WTC11 (cell line): ENCODE data around the gene FAM217B. TPM values are rescaled to one million over a fixed set of nuclear protein-coding genes. Genes with fewer than 3 reads are reported as not detected.

Source experiments
- ATAC-seq: fragments of 200-7000 bp; cut with Tn5 transposase; 2 replicates; pipeline ENCODE4 v1.10.0; 2021; ENCODE audit warnings: mild to moderate bottlenecking, moderate library complexity
- CTCF ChIA-PET: fragments of 300-600 bp; sonication (Branson Sonifier 250); formaldehyde crosslinking; loops from one replicate; lab custom pipeline; 2021; ENCODE audit warnings: antibody characterized with exemption; lab: Charles Lee
- POLR2A ChIA-PET: fragments of 350-600 bp; sonication (Branson Sonifier 250); formaldehyde crosslinking; loops from one replicate; lab custom pipeline; 2021; ENCODE audit warnings: antibody characterized with exemption; lab: Charles Lee
- DNase-seq: peaks from one replicate; pipeline ENCODE4 v3.0.0; 2021; ENCODE audit warnings: low spot score
- H3K27ac Mint-ChIP-seq: 2 replicates; pipeline ENCODE4 v1.8.0; 2021; ENCODE audit warnings: mixed read lengths
- H3K27me3 Mint-ChIP-seq: 2 replicates; pipeline ENCODE4 v1.8.0; 2021; ENCODE audit warnings: low read depth, mild to moderate bottlenecking, moderate library complexity, mixed read lengths
- H3K36me3 Mint-ChIP-seq: 2 replicates; pipeline ENCODE4 v1.8.0; 2021; ENCODE audit warnings: mixed read lengths
- H3K4me1 Mint-ChIP-seq: 2 replicates; pipeline ENCODE4 v1.8.0; 2022; ENCODE audit warnings: mixed read lengths
- H3K4me3 Mint-ChIP-seq: 2 replicates; pipeline ENCODE4 v1.8.0; 2021; ENCODE audit warnings: mild to moderate bottlenecking, moderate library complexity, mixed read lengths
- H3K9me3 Mint-ChIP-seq: 2 replicates; pipeline ENCODE4 v1.8.0; 2021; ENCODE audit warnings: mixed read lengths
- IRF2 ChIP-seq: sonication (generic); formaldehyde crosslinking; IDR thresholded peaks from 2 replicates; pipeline ENCODE4 v1.8.0; 2022; ENCODE audit warnings: low read depth, missing genetic modification reagents, borderline replicate concordance
- RELA ChIP-seq: sonication (generic); formaldehyde crosslinking; IDR thresholded peaks from 2 replicates; pipeline ENCODE4 v1.8.1; 2022; ENCODE audit warnings: missing genetic modification reagents, mild to moderate bottlenecking, borderline replicate concordance
- TEAD4 ChIP-seq: sonication (generic); formaldehyde crosslinking; IDR thresholded peaks from 2 replicates; pipeline ENCODE4 v1.8.0; 2022; ENCODE audit warnings: mild to moderate bottlenecking, missing genetic modification reagents
- ZNF396 ChIP-seq: fragments of 250-450 bp; sonication (Bioruptor Pico); IDR thresholded peaks from 2 replicates; pipeline ENCODE4 v1.8.0; 2021; ENCODE audit warnings: mild to moderate bottlenecking, moderate library complexity, borderline replicate concordance
- ZNF416 ChIP-seq: fragments of 250-450 bp; sonication (Bioruptor Pico); IDR thresholded peaks from 2 replicates; pipeline ENCODE4 v1.9.0; 2021; ENCODE audit warnings: mild to moderate bottlenecking, inconsistent platforms
- ZNF423 ChIP-seq: fragments of 250-450 bp; sonication (Bioruptor Pico); IDR thresholded peaks from 2 replicates; pipeline ENCODE4 v2.1.2; 2022; ENCODE audit warnings: mild to moderate bottlenecking, moderate library complexity
- total RNA-seq: library from RNA; stranded (reverse); gene quantifications from 3 replicates; pipeline ENCODE4 v1.2.3, GENCODE V29; 2021
- TF ChIP-seq, protein P1 (sequence below): fragments of 250-450 bp; sonication (Bioruptor Pico); conservative IDR thresholded peaks from 2 replicates; pipeline ENCODE4 v1.9.0; 2021; ENCODE audit warnings: mild to moderate bottlenecking
- TF ChIP-seq, protein P2 (sequence below): sonication (generic); formaldehyde crosslinking; IDR thresholded peaks from 2 replicates; pipeline ENCODE4 v1.8.0; 2022; ENCODE audit warnings: mild to moderate bottlenecking, missing genetic modification reagents
- TF ChIP-seq, protein P3 (sequence below): fragments of 250-450 bp; sonication (Bioruptor Pico); IDR thresholded peaks from 2 replicates; pipeline ENCODE4 v1.9.0; 2021; ENCODE audit warnings: mild to moderate bottlenecking
- TF ChIP-seq, protein P4 (sequence below): fragments of 200-600 bp; IDR thresholded peaks from 2 replicates; pipeline ENCODE4 v1.8.0; 2022; ENCODE audit warnings: antibody characterized with exemption
- TF ChIP-seq, protein P5 (sequence below): sonication (generic); formaldehyde crosslinking; IDR thresholded peaks from 2 replicates; pipeline ENCODE4 v1.8.0; 2022; ENCODE audit warnings: mild to moderate bottlenecking, missing genetic modification reagents

Gene FAM217B
- total RNA-seq, 1 experiment from 2014 or later: 14.8 TPM

DNA sequence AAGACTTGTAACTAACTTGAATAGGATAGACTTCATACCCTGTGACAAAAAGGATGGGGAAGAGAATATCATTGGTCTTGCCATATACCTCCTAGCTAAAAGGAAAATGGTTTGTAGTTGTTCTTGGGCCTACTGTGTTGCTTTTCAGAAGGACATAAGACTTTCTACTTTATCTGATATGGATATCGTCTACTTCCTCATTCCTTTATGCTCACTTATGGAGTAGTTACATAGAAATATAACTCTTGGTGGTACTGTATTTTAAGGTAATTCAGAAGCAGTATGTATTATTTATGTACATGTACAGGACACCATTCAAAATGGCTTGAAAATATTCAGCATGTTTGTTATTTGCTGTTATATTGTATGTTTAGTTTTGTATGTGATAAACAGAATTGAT, 8.0 kb downstream of the FAM217B start:
- ATAC-seq (no peak), DNase-seq (no peak)
- POLR2A ChIA-PET: no interaction called here
- TF ChIP-seq, protein P1, sequence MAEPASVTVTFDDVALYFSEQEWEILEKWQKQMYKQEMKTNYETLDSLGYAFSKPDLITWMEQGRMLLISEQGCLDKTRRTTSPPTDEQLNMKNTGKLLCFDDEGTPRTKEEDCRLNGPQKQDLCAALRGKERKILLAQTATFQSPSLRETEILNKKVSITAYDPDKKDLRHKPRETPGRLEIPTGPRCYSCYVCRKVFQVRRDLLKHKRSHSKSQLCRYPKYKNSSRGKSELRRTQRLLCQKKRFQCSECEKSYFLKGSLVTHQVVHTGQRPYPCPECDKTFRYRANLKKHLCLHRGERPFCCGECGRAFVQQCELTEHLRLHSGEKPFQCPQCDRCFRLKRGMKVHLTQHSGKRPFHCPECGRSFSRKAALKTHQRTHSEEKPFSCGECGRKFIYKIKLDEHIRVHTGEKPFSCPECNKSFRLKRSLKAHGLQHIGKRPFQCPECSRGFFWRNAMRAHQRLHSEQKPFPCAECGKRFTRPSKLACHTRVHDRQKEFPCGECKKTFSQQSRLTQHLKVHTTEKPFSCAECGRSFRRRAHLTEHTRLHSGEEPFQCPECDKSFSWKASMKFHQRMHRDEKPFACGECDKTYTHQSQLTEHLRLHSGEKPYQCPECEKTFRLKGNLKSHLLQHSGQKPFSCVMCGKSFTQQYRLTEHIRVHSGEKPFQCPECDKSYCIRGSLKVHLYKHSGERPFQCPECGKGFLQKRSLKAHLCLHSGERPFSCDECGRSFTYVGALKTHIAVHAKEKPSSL (CRISPR knock-in tag): no peak
- TF ChIP-seq, protein P2, sequence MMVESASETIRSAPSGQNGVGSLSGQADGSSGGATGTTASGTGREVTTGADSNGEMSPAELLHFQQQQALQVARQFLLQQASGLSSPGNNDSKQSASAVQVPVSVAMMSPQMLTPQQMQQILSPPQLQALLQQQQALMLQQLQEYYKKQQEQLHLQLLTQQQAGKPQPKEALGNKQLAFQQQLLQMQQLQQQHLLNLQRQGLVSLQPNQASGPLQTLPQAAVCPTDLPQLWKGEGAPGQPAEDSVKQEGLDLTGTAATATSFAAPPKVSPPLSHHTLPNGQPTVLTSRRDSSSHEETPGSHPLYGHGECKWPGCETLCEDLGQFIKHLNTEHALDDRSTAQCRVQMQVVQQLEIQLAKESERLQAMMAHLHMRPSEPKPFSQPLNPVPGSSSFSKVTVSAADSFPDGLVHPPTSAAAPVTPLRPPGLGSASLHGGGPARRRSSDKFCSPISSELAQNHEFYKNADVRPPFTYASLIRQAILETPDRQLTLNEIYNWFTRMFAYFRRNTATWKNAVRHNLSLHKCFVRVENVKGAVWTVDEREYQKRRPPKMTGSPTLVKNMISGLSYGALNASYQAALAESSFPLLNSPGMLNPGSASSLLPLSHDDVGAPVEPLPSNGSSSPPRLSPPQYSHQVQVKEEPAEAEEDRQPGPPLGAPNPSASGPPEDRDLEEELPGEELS (CRISPR knock-in tag): no peak
- TF ChIP-seq ZNF423 (CRISPR knock-in tag) (no peak), ZNF396 (CRISPR knock-in tag) (no peak), ZNF416 (CRISPR knock-in tag) (no peak), RELA (CRISPR knock-in tag) (no peak)
- TF ChIP-seq, protein P3, sequence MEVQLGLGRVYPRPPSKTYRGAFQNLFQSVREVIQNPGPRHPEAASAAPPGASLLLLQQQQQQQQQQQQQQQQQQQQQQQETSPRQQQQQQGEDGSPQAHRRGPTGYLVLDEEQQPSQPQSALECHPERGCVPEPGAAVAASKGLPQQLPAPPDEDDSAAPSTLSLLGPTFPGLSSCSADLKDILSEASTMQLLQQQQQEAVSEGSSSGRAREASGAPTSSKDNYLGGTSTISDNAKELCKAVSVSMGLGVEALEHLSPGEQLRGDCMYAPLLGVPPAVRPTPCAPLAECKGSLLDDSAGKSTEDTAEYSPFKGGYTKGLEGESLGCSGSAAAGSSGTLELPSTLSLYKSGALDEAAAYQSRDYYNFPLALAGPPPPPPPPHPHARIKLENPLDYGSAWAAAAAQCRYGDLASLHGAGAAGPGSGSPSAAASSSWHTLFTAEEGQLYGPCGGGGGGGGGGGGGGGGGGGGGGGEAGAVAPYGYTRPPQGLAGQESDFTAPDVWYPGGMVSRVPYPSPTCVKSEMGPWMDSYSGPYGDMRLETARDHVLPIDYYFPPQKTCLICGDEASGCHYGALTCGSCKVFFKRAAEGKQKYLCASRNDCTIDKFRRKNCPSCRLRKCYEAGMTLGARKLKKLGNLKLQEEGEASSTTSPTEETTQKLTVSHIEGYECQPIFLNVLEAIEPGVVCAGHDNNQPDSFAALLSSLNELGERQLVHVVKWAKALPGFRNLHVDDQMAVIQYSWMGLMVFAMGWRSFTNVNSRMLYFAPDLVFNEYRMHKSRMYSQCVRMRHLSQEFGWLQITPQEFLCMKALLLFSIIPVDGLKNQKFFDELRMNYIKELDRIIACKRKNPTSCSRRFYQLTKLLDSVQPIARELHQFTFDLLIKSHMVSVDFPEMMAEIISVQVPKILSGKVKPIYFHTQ (CRISPR knock-in tag): no peak
- H3K4me1 Mint-ChIP-seq: peaks cover 9% of the 10 kb centered on the region
- peaks cover 8% of the 10 kb centered on the region for H3K36me3 Mint-ChIP-seq
- CTCF ChIA-PET: interaction anchor here (0.8 to 2.3 kb wide), 3 partner anchors 11 to 102 kb away, joined by 3 to 8 read pairs (median 4); no protein-coding TSS in a partner anchor
- H3K27ac Mint-ChIP-seq: no peak overlapping the region
- H3K4me3 Mint-ChIP-seq: no peak overlapping the region
- H3K27me3 Mint-ChIP-seq: no peaks in the 10 kb centered on the region
- H3K9me3 Mint-ChIP-seq: no peaks in the 10 kb centered on the region

DNA sequence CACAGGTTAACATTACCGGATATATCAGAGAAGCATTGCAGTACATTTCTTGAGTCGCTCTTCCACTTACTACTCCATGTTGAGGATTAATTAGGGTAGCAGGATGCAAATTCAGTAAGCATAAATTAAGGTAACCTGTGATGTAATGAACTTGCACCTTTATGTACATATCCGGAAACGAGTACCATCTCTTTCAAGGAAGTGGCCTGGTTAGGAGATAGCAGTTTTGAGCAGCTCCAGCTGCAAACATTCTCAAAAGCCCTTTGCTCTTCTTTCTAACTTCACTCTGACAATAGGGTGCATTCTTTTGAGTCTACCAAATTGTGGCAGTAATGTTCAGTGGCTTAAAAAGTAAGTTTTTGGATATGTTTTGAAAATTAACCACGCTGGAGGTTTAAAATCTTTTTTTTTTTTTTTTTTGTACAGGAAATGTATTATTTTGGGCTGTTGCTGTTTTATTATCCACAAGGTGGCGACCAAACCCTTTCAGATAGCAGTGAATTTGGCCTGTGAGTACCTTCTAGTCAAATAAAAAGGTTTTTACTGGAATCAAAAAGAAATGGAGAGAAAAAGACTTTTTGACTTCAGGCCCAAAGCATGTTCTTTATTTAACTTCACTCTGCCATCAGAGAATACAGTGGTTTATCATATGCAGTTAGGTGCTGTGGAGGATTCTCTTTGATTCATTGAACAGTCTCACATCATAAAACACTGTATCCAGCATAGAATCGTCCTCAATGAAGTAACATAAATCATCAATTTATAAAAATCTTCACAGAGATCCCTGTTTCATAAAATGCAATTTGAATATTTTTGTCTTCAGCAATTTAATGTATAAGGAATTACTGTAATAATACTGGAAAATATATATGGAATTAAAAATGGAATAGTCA, 8.9 kb downstream of the FAM217B start:
- H3K27ac Mint-ChIP-seq: no peak overlapping the region
- ATAC-seq (no peak), DNase-seq (no peak)
- H3K4me1 Mint-ChIP-seq: peaks cover 9% of the 10 kb centered on the region
- H3K27me3 Mint-ChIP-seq: no peaks in the 10 kb centered on the region
- no peaks in the 10 kb centered on the region for H3K9me3 Mint-ChIP-seq
- H3K36me3 Mint-ChIP-seq: peaks cover 8% of the 10 kb centered on the region
- CTCF ChIA-PET: interaction anchor here (0.7 to 2.3 kb wide), 4 partner anchors 10 to 135 kb away, joined by 3 to 10 read pairs (median 6); no protein-coding TSS in a partner anchor
- H3K4me3 Mint-ChIP-seq: no peak overlapping the region
- TF ChIP-seq, protein P4, sequence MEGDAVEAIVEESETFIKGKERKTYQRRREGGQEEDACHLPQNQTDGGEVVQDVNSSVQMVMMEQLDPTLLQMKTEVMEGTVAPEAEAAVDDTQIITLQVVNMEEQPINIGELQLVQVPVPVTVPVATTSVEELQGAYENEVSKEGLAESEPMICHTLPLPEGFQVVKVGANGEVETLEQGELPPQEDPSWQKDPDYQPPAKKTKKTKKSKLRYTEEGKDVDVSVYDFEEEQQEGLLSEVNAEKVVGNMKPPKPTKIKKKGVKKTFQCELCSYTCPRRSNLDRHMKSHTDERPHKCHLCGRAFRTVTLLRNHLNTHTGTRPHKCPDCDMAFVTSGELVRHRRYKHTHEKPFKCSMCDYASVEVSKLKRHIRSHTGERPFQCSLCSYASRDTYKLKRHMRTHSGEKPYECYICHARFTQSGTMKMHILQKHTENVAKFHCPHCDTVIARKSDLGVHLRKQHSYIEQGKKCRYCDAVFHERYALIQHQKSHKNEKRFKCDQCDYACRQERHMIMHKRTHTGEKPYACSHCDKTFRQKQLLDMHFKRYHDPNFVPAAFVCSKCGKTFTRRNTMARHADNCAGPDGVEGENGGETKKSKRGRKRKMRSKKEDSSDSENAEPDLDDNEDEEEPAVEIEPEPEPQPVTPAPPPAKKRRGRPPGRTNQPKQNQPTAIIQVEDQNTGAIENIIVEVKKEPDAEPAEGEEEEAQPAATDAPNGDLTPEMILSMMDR: peak; percentile 10; the same call in 1 of the 2 replicates
- TF ChIP-seq, protein P5, sequence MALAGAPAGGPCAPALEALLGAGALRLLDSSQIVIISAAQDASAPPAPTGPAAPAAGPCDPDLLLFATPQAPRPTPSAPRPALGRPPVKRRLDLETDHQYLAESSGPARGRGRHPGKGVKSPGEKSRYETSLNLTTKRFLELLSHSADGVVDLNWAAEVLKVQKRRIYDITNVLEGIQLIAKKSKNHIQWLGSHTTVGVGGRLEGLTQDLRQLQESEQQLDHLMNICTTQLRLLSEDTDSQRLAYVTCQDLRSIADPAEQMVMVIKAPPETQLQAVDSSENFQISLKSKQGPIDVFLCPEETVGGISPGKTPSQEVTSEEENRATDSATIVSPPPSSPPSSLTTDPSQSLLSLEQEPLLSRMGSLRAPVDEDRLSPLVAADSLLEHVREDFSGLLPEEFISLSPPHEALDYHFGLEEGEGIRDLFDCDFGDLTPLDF (CRISPR knock-in tag): no peak
- TF ChIP-seq IRF2 (CRISPR knock-in tag): no peak
- TF ChIP-seq TEAD4 (CRISPR knock-in tag): no peak
- POLR2A ChIA-PET: no interaction called here
